ENCODE results near the gene SRRD.

- TF ChIP-seq SP4 (IDR thresholded peaks at IDR 0.05; ENCODE audit: low read length) (no peak; the same call in 1 of the 2 replicates), KDM1A (IDR thresholded peaks at IDR 0.05; ENCODE audit: borderline replicate concordance, low read length) (no peak)
These were observed 28.6 kb downstream of the SRRD start, which contains the start of gene TFIP11 for GRCh38 chr22:26512149-26512793.
